ENCODE data around the gene BRIX1. TPM values are rescaled to one million over a fixed set of nuclear protein-coding genes. Genes with fewer than 3 reads are reported as not detected.

Gene BRIX1
- total RNA-seq, 1 donor from 2014 or later: 20.2 TPM

- no peak for DNase-seq (ENCODE audit: extremely low spot score, unreplicated experiment)
- Mint-ChIP-seq H3K9me3 (ENCODE audit: unreplicated experiment) (no peaks in the 10 kb centered on the region), H3K4me1 (ENCODE audit: unreplicated experiment) (peaks cover 7% of the 10 kb centered on the region), H3K4me3 (ENCODE audit: unreplicated experiment) (no peak overlapping the region), H3K27ac (ENCODE audit: unreplicated experiment) (no peak overlapping the region), H3K36me3 (ENCODE audit: unreplicated experiment) (no peaks in the 10 kb centered on the region), H3K27me3 (ENCODE audit: unreplicated experiment) (no peaks in the 10 kb centered on the region)
- TF ChIP-seq CTCF (IDR thresholded peaks at IDR 0.05): no peak
Measured at GRCh38 chr5:34869256-34869655, 46.3 kb upstream of the BRIX1 start.

- peaks cover 5% of the 10 kb centered on the region for H3K9me3 Mint-ChIP-seq (ENCODE audit: unreplicated experiment)
- H3K27me3 Mint-ChIP-seq (ENCODE audit: unreplicated experiment): no peaks in the 10 kb centered on the region
- no peak overlapping the region for H3K4me3 Mint-ChIP-seq (ENCODE audit: unreplicated experiment)
- H3K36me3 Mint-ChIP-seq (ENCODE audit: unreplicated experiment): no peaks in the 10 kb centered on the region
- no peak for TF ChIP-seq CTCF (IDR thresholded peaks at IDR 0.05)
- DNase-seq (ENCODE audit: extremely low spot score, unreplicated experiment): no peak
- peaks cover 7% of the 10 kb centered on the region for H3K4me1 Mint-ChIP-seq (ENCODE audit: unreplicated experiment)
- H3K27ac Mint-ChIP-seq (ENCODE audit: unreplicated experiment): no peak overlapping the region
Measured at GRCh38 chr5:34870382-34870781, 45.1 kb upstream of the BRIX1 start.

- DNase-seq (ENCODE audit: extremely low spot score, unreplicated experiment): no peak
- H3K4me1 Mint-ChIP-seq (ENCODE audit: unreplicated experiment): no peaks in the 10 kb centered on the region
- H3K27me3 Mint-ChIP-seq (ENCODE audit: unreplicated experiment): no peaks in the 10 kb centered on the region
- peaks cover 5% of the 10 kb centered on the region for H3K36me3 Mint-ChIP-seq (ENCODE audit: unreplicated experiment)
- TF ChIP-seq CTCF (IDR thresholded peaks at IDR 0.05): no peak
- H3K4me3 Mint-ChIP-seq (ENCODE audit: unreplicated experiment): no peak overlapping the region
- H3K27ac Mint-ChIP-seq (ENCODE audit: unreplicated experiment): no peak overlapping the region
- peaks cover 22% of the 10 kb centered on the region for H3K9me3 Mint-ChIP-seq (ENCODE audit: unreplicated experiment)
Measured at GRCh38 chr5:34876275-34876674, 39.2 kb upstream of the BRIX1 start.

- no peak for TF ChIP-seq CTCF (IDR thresholded peaks at IDR 0.05)
- H3K27ac Mint-ChIP-seq (ENCODE audit: unreplicated experiment): no peak overlapping the region
- H3K36me3 Mint-ChIP-seq (ENCODE audit: unreplicated experiment): peaks cover 4% of the 10 kb centered on the region
- H3K4me1 Mint-ChIP-seq (ENCODE audit: unreplicated experiment): no peaks in the 10 kb centered on the region
- peaks cover 7% of the 10 kb centered on the region for H3K9me3 Mint-ChIP-seq (ENCODE audit: unreplicated experiment)
- H3K4me3 Mint-ChIP-seq (ENCODE audit: unreplicated experiment): no peak overlapping the region
- H3K27me3 Mint-ChIP-seq (ENCODE audit: unreplicated experiment): no peaks in the 10 kb centered on the region
- DNase-seq (ENCODE audit: extremely low spot score, unreplicated experiment): no peak
Measured at GRCh38 chr5:34881246-34881645, 34.3 kb upstream of the BRIX1 start.

- H3K27me3 Mint-ChIP-seq (ENCODE audit: unreplicated experiment): peaks cover 9% of the 10 kb centered on the region
- H3K27ac Mint-ChIP-seq (ENCODE audit: unreplicated experiment): no peak overlapping the region
- no peak overlapping the region for H3K4me3 Mint-ChIP-seq (ENCODE audit: unreplicated experiment)
- DNase-seq (ENCODE audit: extremely low spot score, unreplicated experiment): no peak
- no peaks in the 10 kb centered on the region for H3K36me3 Mint-ChIP-seq (ENCODE audit: unreplicated experiment)
- no peak for TF ChIP-seq CTCF (IDR thresholded peaks at IDR 0.05)
- no peaks in the 10 kb centered on the region for H3K9me3 Mint-ChIP-seq (ENCODE audit: unreplicated experiment)
- H3K4me1 Mint-ChIP-seq (ENCODE audit: unreplicated experiment): peaks cover 5% of the 10 kb centered on the region
Measured at GRCh38 chr5:34886392-34887119, 29.0 kb upstream of the BRIX1 start.
